GM21528 (cell line): ENCODE data around the gene GPBAR1.

ENCODE experiments used
- ATAC-seq: cut with Tn5 transposase; IDR thresholded peaks from one replicate; pipeline ENCODE4 v1.9.1; 2021; ENCODE audit warnings: mild to moderate bottlenecking, moderate library complexity; ENCODE audit not compliant: unreplicated experiment, low FRiP score

GPBAR1 gene

GRCh38 chr2:218238887-218239286 lies 21.9 kb upstream of the GPBAR1 start:
- ATAC-seq, result no peak

GRCh38 chr2:218244204-218244603 lies 16.6 kb upstream of the GPBAR1 start:
- no peak for ATAC-seq

GRCh38 chr2:218244665-218245064 lies 16.1 kb upstream of the GPBAR1 start:
- ATAC-seq, result no peak

- ATAC-seq, result no peak
These were observed 15.6 kb upstream of the GPBAR1 start for GRCh38 chr2:218245214-218245613.

- no peak for ATAC-seq
These were observed 11.1 kb upstream of the GPBAR1 start for GRCh38 chr2:218249691-218250090.

- ATAC-seq, result no peak
These were observed 8.1 kb upstream of the GPBAR1 start for GRCh38 chr2:218252509-218253231.

- no peak for ATAC-seq
These were observed 7.6 kb upstream of the GPBAR1 start for GRCh38 chr2:218253232-218253625.

- no peak for ATAC-seq
These were observed 5.4 kb upstream of the GPBAR1 start for GRCh38 chr2:218255446-218255845.

- ATAC-seq, result no peak
These were observed 4.0 kb upstream of the GPBAR1 start for GRCh38 chr2:218256612-218257350.

- ATAC-seq, result peak; percentile 83
These were observed 3.3 kb upstream of the GPBAR1 start for GRCh38 chr2:218257390-218257981.

- no peak for ATAC-seq
These were observed 1.5 kb upstream of the GPBAR1 start for GRCh38 chr2:218259099-218259961.

- ATAC-seq, result no peak
These were observed 649 bp upstream of the GPBAR1 start for GRCh38 chr2:218260166-218260565.

- ATAC-seq, result no peak
These were observed 815 bp downstream of the GPBAR1 start for GRCh38 chr2:218261423-218262236.

- ATAC-seq, result no peak
These were observed 1.4 kb downstream of the GPBAR1 start for GRCh38 chr2:218262237-218262600.

- no peak for ATAC-seq
These were observed 2.1 kb downstream of the GPBAR1 start for GRCh38 chr2:218262631-218263586.

- ATAC-seq, result no peak
These were observed 3.2 kb downstream of the GPBAR1 start for GRCh38 chr2:218263817-218264641.

- ATAC-seq, result no peak
These were observed 4.2 kb downstream of the GPBAR1 start for GRCh38 chr2:218264773-218265561.
